ENCODE results near the gene UBE3D. TPM values are rescaled to one million over a fixed set of nuclear protein-coding genes. Genes with fewer than 3 reads are reported as not detected.

Gene UBE3D
- total RNA-seq, 2 experiments from 2014 or later = 4.0 to 4.2 TPM

DNA sequence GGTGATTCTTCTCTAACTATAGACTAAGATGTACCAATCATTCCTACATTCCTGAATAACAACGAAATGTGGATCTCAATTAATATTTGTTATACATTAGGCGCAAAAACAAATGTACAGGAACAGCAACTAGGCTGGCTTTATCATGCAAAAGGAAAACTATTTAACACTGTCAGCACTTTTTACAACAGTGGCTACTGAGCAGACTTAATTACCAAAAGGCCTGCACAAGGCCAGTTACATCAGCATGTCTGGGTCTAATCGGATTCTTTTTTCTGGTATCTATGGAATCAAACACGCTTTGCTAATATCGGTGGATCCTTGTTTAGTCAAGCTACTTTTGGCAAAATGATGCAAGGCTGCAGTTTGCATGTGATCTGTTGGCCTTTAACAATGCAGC, 176.5 kb downstream of the UBE3D start:
- no peaks in the 10 kb centered on the region for H3K36me3 Mint-ChIP-seq (ENCODE audit: low read depth)
- POLR2A ChIA-PET = no interaction called here
- H3K27me3 Mint-ChIP-seq = no peaks in the 10 kb centered on the region
- no peaks in the 10 kb centered on the region for H3K4me1 Mint-ChIP-seq
- CTCF ChIA-PET = no interaction called here
- no peak overlapping the region for H3K4me3 Mint-ChIP-seq
- H3K9me3 Mint-ChIP-seq = no peaks in the 10 kb centered on the region
- no peak overlapping the region for H3K27ac Mint-ChIP-seq
- DNase-seq = no peak

DNA sequence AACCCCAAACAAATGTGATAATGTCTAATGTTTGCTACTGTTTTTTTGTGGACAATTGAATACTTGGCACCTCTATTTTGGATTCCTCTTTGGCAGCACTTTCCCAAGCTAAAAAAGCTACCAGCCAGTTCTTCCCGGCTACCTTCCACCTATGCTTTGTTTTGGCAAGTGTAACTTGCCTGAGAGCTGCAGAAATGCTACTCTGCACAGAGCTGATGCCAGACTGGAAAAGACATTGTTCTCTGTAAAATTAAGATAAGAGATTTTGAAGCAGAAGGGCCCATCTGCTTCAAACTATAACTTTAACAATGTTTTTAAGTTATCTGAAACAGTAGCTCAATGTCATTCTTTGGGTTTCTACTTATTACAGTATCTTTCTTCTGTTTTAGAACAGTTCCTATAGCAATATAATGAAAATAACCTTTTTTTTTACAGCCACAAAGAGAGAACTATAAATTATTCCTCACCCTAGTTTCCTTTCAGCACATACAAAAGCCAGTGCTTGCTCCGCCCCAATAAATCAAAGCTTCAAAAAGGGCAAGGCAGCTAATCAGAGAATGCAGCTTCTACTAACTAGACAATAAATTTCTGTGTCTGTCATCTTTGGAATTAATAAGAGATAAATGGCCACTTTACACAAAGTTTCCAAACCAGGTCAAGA, 183.1 kb downstream of the UBE3D start:
- Mint-ChIP-seq H3K27me3 (peaks cover 3% of the 10 kb centered on the region), H3K27ac (no peak overlapping the region), H3K9me3 (no peaks in the 10 kb centered on the region), H3K4me1 (no peaks in the 10 kb centered on the region), H3K4me3 (no peak overlapping the region), H3K36me3 (ENCODE audit: low read depth) (no peaks in the 10 kb centered on the region)
- ChIA-PET POLR2A (interaction anchor here (0.7 kb wide), 1 partner anchor 46 kb away, joined by 3 read pairs; no protein-coding TSS in a partner anchor), CTCF (interaction anchor here (0.8 kb wide), 1 partner anchor 30 kb away, joined by 3 read pairs; no protein-coding TSS in a partner anchor)
- no peak for DNase-seq

DNA sequence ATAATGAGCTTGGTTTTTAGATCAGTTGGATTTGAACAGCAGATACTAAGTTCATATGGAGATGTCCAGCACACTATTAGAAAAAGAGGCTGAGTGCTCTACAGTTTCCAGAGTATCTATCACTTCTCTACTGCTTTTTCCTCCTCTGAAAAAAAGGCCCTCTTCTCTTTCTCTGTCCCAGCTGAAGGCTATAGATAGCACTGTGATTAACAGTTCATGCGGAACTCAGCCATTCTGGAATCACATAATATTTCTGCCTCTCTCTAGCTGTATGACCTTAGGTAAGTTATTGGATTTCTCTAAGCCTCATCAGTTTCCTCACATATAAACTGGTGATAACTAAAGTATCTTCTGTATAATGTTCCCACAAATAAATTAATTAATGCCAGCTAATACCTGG, 184.1 kb downstream of the UBE3D start:
- CTCF ChIA-PET = interaction anchor here (0.8 kb wide), 1 partner anchor 31 kb away, joined by 3 read pairs; no protein-coding TSS in a partner anchor
- Mint-ChIP-seq H3K27ac (no peak overlapping the region), H3K4me3 (no peak overlapping the region), H3K36me3 (ENCODE audit: low read depth) (no peaks in the 10 kb centered on the region), H3K27me3 (peaks cover 3% of the 10 kb centered on the region), H3K4me1 (no peaks in the 10 kb centered on the region), H3K9me3 (no peaks in the 10 kb centered on the region)
- no peak for DNase-seq
- POLR2A ChIA-PET = no interaction called here

DNA sequence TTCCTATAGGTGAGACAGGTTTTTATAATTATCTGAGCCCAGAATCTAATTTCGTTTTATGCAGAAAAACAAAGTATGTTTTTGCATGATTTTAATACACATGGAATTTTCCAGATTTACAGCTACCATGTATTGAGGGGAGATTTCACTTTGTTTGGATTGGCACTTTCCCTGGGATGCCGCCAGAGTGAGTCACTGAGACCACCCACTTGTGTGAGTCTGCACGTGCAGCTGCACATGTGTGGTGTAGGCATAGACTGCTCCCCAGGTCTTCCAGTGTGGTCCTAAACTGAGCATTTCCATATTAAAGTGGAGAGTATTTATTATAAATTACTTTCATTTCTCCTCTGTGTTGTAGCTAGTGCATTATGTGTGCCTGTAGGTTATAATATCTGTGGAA, 186.8 kb downstream of the UBE3D start:
- ChIA-PET POLR2A (no interaction called here), CTCF (no interaction called here)
- no peaks in the 10 kb centered on the region for H3K9me3 Mint-ChIP-seq
- no peaks in the 10 kb centered on the region for H3K36me3 Mint-ChIP-seq (ENCODE audit: low read depth)
- no peaks in the 10 kb centered on the region for H3K4me1 Mint-ChIP-seq
- H3K27me3 Mint-ChIP-seq = peaks cover 3% of the 10 kb centered on the region
- no peak overlapping the region for H3K27ac Mint-ChIP-seq
- H3K4me3 Mint-ChIP-seq = no peak overlapping the region
- DNase-seq = no peak

DNA sequence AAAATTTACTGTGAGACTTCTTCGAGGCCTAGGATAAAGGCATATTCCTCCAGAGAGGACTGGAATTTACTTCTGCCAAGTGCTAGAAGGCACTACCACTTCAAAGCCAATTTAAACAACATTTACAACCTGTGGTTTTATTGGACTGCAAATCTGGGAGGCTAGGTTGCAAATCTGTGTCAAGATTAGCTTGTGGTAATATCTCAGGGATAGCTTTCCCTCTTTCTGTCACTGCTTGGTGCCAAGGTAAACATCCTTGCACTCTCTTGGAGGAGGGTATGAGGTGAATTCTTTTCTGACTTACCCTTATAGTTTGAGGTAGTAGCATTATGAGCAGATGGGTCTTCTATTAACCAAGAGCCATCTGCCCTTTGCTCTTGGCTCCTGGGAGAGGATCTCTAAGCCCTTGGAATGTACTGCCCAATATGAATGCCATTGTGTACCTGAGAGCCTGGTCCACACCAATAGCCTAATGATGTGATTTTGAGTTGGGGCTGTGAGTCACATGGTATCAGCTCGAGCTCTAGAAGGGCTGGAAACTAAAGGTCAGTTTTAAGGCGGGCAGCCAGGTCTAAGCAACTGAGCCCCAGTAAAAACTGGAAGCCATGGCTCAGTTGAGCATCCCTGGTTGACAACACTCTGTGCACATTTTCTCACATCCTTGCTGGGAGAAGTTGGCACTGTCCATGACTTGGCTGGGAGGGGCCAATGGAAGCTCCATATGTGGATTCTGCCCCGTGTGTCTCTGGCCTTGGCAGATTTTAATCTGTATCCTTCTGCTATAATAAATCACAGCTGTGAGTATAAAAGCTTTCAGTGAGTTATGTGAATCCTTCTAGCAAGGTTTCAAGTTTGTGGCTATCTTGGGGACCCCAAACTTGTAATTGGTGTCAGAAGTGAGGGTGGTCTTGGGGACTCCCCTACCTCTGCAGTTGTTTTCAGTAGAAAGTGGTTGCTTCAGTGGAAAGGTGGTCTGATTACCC, 188.1 kb downstream of the UBE3D start:
- Mint-ChIP-seq H3K9me3 (no peaks in the 10 kb centered on the region), H3K27ac (no peak overlapping the region), H3K4me3 (no peak overlapping the region), H3K27me3 (peaks cover 3% of the 10 kb centered on the region), H3K4me1 (no peaks in the 10 kb centered on the region), H3K36me3 (ENCODE audit: low read depth) (no peaks in the 10 kb centered on the region)
- CTCF ChIA-PET = interaction anchor here (0.6 kb wide), 1 partner anchor 27 kb away, joined by 3 read pairs; no protein-coding TSS in a partner anchor
- POLR2A ChIA-PET = no interaction called here
- no peak for DNase-seq

DNA sequence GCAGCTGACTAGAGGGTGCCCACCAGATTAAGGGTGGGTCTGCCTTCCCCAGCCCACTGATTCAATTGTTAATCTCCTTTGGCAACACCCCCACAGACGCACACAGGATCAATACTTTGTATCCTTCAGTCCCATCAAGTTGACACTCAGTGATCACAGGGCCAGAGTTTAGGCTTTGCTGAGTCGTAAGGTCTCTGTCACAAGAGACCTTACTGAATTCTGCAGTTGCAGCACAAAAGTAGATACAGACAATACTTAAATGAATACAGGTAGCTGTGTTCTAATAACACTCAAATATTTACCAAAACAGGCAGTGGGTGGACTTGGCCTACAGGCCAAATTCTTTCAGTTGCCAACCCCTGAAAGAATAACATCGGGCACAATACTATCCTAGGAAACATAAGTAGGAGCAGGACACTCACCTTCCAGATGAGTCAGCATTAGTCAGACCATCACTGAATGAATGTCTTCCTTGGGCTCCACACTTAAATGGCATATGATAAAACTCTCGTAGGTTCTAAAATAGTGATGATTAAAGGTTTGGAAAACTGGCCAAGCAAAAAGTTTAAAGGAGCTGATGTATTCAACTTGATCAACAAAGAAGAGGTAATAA, 190.0 kb downstream of the UBE3D start:
- ChIA-PET CTCF (no interaction called here), POLR2A (no interaction called here)
- DNase-seq = no peak
- Mint-ChIP-seq H3K27ac (no peak overlapping the region), H3K9me3 (no peaks in the 10 kb centered on the region), H3K4me3 (no peak overlapping the region), H3K4me1 (no peaks in the 10 kb centered on the region), H3K27me3 (no peaks in the 10 kb centered on the region), H3K36me3 (ENCODE audit: low read depth) (no peaks in the 10 kb centered on the region)

DNA sequence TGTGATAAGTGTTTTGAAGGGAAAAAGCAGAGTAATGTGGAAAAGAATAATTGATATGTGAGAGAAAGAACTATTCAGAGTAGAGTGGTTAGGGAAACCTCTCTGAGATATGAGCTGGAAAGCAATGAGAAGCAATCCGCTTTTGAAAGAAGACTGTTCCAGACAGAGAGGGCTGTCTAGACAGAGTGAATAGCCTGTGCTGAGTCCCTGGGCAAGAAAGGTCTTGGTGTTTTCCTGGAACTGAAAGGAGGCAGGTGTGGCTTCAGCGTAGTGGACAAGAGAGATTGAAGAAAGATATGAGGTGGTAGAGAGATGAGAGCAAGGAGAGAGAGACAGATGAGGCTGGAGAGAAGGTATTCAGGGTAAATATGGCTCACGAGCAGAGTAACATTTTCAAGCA, 190.8 kb downstream of the UBE3D start:
- ChIA-PET CTCF (no interaction called here), POLR2A (no interaction called here)
- H3K4me1 Mint-ChIP-seq = no peaks in the 10 kb centered on the region
- no peak overlapping the region for H3K27ac Mint-ChIP-seq
- no peaks in the 10 kb centered on the region for H3K27me3 Mint-ChIP-seq
- no peak overlapping the region for H3K4me3 Mint-ChIP-seq
- H3K36me3 Mint-ChIP-seq (ENCODE audit: low read depth) = no peaks in the 10 kb centered on the region
- no peaks in the 10 kb centered on the region for H3K9me3 Mint-ChIP-seq
- DNase-seq = no peak

DNA sequence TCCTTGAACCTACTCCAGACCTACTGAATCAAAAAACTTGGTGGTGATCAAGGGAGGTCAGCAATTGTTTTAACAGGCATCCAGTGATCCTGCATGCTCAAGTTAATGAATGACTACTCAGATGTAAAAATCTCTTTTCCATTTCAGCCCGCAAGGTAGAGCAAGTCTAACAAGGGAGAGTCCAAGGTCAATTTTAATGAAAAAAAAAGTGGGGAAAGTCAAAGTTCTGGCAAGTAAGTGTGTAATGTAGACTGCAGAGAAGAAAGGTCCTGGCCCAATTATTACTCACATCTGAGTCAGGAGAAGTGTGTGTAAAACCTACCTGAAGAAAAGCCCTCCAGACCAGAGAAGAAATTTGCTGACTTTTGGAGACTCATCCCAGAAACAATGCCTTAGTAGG, 193.5 kb downstream of the UBE3D start:
- no peaks in the 10 kb centered on the region for H3K9me3 Mint-ChIP-seq
- CTCF ChIA-PET = no interaction called here
- H3K4me1 Mint-ChIP-seq = no peaks in the 10 kb centered on the region

DNA sequence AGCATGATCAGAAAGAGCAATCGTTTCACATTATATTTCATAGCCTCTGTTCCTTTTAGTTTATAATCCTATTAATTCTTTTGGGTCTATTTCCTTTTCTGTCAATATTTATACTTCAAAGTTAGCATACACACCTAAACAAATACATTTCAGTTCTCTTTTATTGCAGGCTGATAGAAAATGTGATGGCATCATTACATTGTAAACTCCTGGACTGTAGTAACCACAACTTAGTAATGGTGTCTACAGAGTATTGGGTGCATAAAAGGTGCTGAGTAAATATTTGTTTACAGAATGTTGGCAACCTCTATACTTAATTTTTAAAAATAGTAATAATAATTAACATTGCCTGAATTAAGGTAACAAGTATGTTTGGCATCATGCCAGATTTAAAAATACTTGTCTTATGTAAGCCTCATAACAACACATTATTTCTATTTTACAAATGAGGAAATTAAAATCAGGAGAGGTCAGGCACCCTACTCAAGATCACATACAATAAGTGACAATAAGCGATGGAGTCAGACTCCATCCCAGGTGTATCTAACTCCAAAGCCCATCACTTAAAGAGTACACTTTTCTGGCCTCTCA, 195.0 kb downstream of the UBE3D start:
- CTCF ChIA-PET = no interaction called here
- POLR2A ChIA-PET = no interaction called here
- DNase-seq = no peak
- Mint-ChIP-seq H3K27ac (no peak overlapping the region), H3K27me3 (no peaks in the 10 kb centered on the region), H3K9me3 (no peaks in the 10 kb centered on the region), H3K4me1 (no peaks in the 10 kb centered on the region), H3K36me3 (ENCODE audit: low read depth) (no peaks in the 10 kb centered on the region), H3K4me3 (no peak overlapping the region)

More for the DNA sequence above, 193.5 kb downstream of the UBE3D start:
- H3K27me3 Mint-ChIP-seq = no peaks in the 10 kb centered on the region
- H3K27ac Mint-ChIP-seq = no peak overlapping the region
- H3K36me3 Mint-ChIP-seq (ENCODE audit: low read depth) = no peaks in the 10 kb centered on the region
- H3K4me3 Mint-ChIP-seq = no peak overlapping the region
- no peak for DNase-seq
- POLR2A ChIA-PET = no interaction called here

DNA sequence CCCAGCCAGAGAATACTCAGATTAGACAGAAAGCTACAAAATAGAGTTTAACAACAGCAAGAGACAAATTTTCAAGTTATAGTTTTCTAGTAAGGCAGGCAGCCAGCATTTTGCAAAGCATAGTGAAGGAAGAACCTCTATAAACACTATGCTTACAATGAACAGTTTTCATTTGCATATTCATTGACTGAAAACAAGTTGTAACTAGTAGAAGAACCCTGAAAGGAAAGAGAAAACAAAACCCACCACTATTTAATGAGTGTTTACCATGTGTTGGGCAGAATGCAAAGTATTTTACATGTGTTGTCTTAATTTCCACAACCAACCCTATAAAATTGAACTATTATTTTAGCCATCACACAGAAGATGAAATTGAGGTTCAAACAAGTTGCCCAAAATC, 196.1 kb downstream of the UBE3D start:
- no peak overlapping the region for H3K27ac Mint-ChIP-seq
- POLR2A ChIA-PET = no interaction called here

DNA sequence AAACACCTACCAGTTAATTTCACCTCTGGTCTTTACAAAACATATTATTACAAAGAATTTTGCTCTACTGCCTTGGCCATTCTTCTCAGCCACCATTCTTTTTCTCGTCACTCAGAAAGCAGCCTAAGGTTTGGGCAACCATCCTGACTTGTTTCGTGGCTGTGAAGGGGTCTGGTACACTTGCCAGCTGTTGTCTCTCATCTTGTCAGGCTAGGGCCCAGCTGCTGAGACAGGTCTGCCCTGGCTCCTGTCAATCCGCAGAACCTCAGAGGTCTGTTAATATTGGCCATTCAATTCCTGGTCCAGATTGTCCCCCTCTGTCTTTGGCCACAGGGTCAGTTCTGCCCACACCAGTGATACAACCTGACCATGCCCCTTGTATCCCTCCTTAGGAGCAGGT, 197.7 kb downstream of the UBE3D start:
- Mint-ChIP-seq H3K36me3 (ENCODE audit: low read depth) (no peaks in the 10 kb centered on the region), H3K4me1 (no peaks in the 10 kb centered on the region), H3K4me3 (no peak overlapping the region), H3K27ac (no peak overlapping the region), H3K27me3 (no peaks in the 10 kb centered on the region), H3K9me3 (no peaks in the 10 kb centered on the region)
- ChIA-PET CTCF (no interaction called here), POLR2A (interaction anchor here (0.6 kb wide), 1 partner anchor 608 kb away, joined by 6 read pairs; no protein-coding TSS in a partner anchor)
- no peak for DNase-seq

More for the DNA sequence above, 196.1 kb downstream of the UBE3D start:
- no peaks in the 10 kb centered on the region for H3K9me3 Mint-ChIP-seq
- CTCF ChIA-PET = no interaction called here
- no peaks in the 10 kb centered on the region for H3K27me3 Mint-ChIP-seq
- no peak for DNase-seq
- H3K4me1 Mint-ChIP-seq = no peaks in the 10 kb centered on the region
- H3K4me3 Mint-ChIP-seq = no peak overlapping the region
- no peaks in the 10 kb centered on the region for H3K36me3 Mint-ChIP-seq (ENCODE audit: low read depth)

DNA sequence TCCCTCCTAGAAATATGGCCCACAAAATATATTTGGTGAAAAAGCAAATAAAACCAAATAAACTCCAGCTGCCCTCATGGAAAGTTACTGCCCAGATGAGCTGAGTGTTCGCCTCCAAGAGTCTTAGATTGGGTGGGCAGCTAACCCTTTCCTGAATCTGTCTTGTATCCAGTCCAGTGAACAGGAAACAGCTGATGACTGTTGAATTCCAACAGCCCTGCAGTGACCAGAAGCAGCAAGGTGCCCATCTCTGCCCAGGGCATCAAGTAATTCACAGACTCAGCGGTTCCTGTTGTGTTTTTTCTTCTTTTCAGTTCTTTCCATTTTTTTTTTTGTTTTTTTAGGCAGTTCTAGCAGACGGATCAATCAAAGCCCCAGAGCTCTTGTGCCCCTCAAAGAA, 199.2 kb downstream of the UBE3D start:
- CTCF ChIA-PET = interaction anchor here (0.5 kb wide), 1 partner anchor 465 kb away, joined by 3 read pairs; no protein-coding TSS in a partner anchor

DNA sequence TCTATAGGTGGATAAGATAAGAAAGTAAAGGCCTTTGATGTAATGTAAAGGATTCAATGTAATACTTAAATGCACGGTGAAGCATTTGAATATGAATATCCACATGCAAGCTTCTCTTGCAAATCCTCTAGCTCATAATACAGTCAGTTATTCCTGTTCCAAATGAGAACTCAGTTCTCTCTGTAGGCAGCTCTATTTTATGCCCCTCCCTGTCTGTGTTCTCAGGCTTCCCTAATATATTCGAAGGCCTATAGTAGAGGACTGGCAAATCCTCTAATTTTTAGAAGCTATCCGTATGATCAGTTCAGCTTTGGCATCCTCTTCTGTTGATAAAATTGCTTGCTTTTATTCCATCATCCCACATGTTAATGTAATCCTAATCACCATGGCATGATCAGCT, 200.2 kb downstream of the UBE3D start:
- H3K9me3 Mint-ChIP-seq = no peaks in the 10 kb centered on the region
- ChIA-PET POLR2A (no interaction called here), CTCF (no interaction called here)
- no peaks in the 10 kb centered on the region for H3K27me3 Mint-ChIP-seq
- no peaks in the 10 kb centered on the region for H3K36me3 Mint-ChIP-seq (ENCODE audit: low read depth)
- no peak overlapping the region for H3K4me3 Mint-ChIP-seq
- no peak overlapping the region for H3K27ac Mint-ChIP-seq
- H3K4me1 Mint-ChIP-seq = no peaks in the 10 kb centered on the region
- no peak for DNase-seq

More for the DNA sequence above, 199.2 kb downstream of the UBE3D start:
- H3K4me1 Mint-ChIP-seq = no peaks in the 10 kb centered on the region
- H3K4me3 Mint-ChIP-seq = no peak overlapping the region
- H3K36me3 Mint-ChIP-seq (ENCODE audit: low read depth) = no peaks in the 10 kb centered on the region
- POLR2A ChIA-PET = no interaction called here
- DNase-seq = no peak
- H3K27ac Mint-ChIP-seq = no peak overlapping the region
- H3K9me3 Mint-ChIP-seq = no peaks in the 10 kb centered on the region
- no peaks in the 10 kb centered on the region for H3K27me3 Mint-ChIP-seq

Data from activated CD4-positive, alpha-beta T cell treated with anti-CD3 and anti-CD28 coated beads, Interleukin-2, amount 10 ng/mL, durations not matched to agents 7 days and 5 days (primary cell).